Activated T-helper 2 cell treated with anti-CD3 and anti-CD28 coated beads, Interferon-gamma antibody, Interleukin-2, Interleukin-4, amounts not matched to agents 10 μg/mL and 5 μg/mL and 100 μg/mL, durations not matched to agents 14 hours and 24 hours and 36 hours (primary cell): ENCODE measurements around the gene TSEN54. TPM values are rescaled to one million over a fixed set of nuclear protein-coding genes. Genes with fewer than 3 reads are reported as not detected.

Experiments
- DNase-seq: peaks from one replicate; pipeline ENCODE4 v3.0.0; 2021; ENCODE audit warnings: low spot score
- H3K27ac Mint-ChIP-seq: one replicate; pipeline ENCODE4 v1.8.0; 2021; ENCODE audit warnings: mixed read lengths
- H3K27me3 Mint-ChIP-seq: one replicate; pipeline ENCODE4 v1.8.0; 2021; ENCODE audit warnings: low read depth, mixed read lengths
- H3K36me3 Mint-ChIP-seq: one replicate; pipeline ENCODE4 v1.8.0; 2021; ENCODE audit warnings: low read depth, mixed read lengths
- H3K4me1 Mint-ChIP-seq: one replicate; pipeline ENCODE4 v1.8.0; 2021; ENCODE audit warnings: low read depth, mixed read lengths
- H3K4me3 Mint-ChIP-seq: one replicate; pipeline ENCODE4 v1.8.0; 2021; ENCODE audit warnings: low read depth, mild to moderate bottlenecking, moderate library complexity, mixed read lengths
- H3K9me3 Mint-ChIP-seq: one replicate; pipeline ENCODE4 v1.8.0; 2021; ENCODE audit warnings: mixed read lengths
- intact Hi-C: fragments of 100-400 bp; cut with micrococcal nuclease; formaldehyde crosslinking; loops from one replicate; pipeline ENCODE4 v1.15.1; 2023
- total RNA-seq: library from RNA; stranded (reverse); gene quantifications from 2 replicates; pipeline ENCODE4 v1.2.3, GENCODE V29; 2022

TSEN54 gene
- total RNA-seq, 1 donor from 2014 or later: 78.2 TPM

- Mint-ChIP-seq H3K27me3 (no peaks in the 10 kb centered on the region), H3K9me3 (no peaks in the 10 kb centered on the region), H3K36me3 (peaks cover 3% of the 10 kb centered on the region), H3K4me1 (no peaks in the 10 kb centered on the region), H3K27ac (no peak overlapping the region), H3K4me3 (no peak overlapping the region)
- DNase-seq: no peak
- intact Hi-C loops: no loop called here
These were observed 13.5 kb upstream of the TSEN54 start for GRCh38 chr17:75502721-75503329.

DNA sequence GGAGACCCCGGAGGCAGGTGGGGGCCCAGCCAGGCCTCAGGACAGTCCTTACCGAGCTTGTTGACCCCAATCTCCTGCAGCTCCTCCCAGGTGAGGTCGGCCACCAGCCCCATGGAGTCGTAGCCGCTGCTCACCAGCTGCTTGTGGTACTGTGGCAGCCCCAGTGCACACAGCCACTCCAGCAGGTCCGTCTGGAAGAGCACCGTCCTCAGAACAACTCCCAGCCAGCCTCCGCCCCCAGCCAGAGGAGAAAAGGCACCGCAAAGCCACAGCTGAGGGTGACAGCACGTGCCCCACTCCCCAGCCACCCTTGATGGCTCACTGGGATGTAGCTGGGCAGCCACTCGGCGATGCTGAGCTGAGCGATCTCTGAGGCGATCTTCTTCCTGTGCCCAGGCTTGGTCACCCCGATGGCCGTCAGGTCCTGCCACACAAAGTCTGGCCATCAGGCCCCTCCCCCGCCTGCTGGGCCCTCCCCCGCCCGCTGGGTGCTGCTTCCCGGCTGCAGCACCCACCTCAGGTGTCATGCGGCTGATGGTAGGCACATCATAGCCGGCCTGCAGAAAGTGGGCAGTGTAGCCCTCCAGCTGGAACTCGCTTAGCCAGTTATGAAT is 12.9 kb upstream of the TSEN54 start:
- H3K9me3 Mint-ChIP-seq: no peaks in the 10 kb centered on the region
- H3K27ac Mint-ChIP-seq: no peak overlapping the region
- H3K4me1 Mint-ChIP-seq: no peaks in the 10 kb centered on the region
- H3K4me3 Mint-ChIP-seq: no peak overlapping the region
- H3K27me3 Mint-ChIP-seq: no peaks in the 10 kb centered on the region
- no peak for DNase-seq
- H3K36me3 Mint-ChIP-seq: no peaks in the 10 kb centered on the region
- intact Hi-C loops: no loop called here

GRCh38 chr17:75503976-75504346 is 12.4 kb upstream of the TSEN54 start:
- no peaks in the 10 kb centered on the region for H3K9me3 Mint-ChIP-seq
- no peaks in the 10 kb centered on the region for H3K36me3 Mint-ChIP-seq
- no peak overlapping the region for H3K27ac Mint-ChIP-seq
- no peaks in the 10 kb centered on the region for H3K27me3 Mint-ChIP-seq
- no peak for DNase-seq
- no peak overlapping the region for H3K4me3 Mint-ChIP-seq
- H3K4me1 Mint-ChIP-seq: no peaks in the 10 kb centered on the region
- intact Hi-C loops: no loop called here

GRCh38 chr17:75504347-75505151 is 11.8 kb upstream of the TSEN54 start:
- Mint-ChIP-seq H3K4me1 (no peaks in the 10 kb centered on the region), H3K9me3 (no peaks in the 10 kb centered on the region), H3K27me3 (no peaks in the 10 kb centered on the region), H3K27ac (no peak overlapping the region), H3K4me3 (no peak overlapping the region), H3K36me3 (no peaks in the 10 kb centered on the region)
- intact Hi-C loops: no loop called here
- DNase-seq: no peak

DNA sequence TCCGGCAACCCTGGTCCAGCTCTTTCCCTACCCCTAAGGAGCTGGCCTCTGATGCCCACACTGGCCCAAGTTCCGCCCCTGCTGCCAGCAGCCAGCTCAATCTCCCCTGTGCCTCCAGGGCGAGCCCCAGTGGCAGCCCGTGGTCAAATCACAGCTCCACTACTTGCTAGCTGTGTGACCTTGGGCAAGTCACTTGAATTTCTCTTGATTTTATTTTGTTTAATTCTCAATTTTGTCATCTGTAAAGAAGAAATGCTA is 11.2 kb upstream of the TSEN54 start:
- intact Hi-C loops: no loop called here
- H3K4me1 Mint-ChIP-seq: no peaks in the 10 kb centered on the region
- no peaks in the 10 kb centered on the region for H3K36me3 Mint-ChIP-seq
- no peaks in the 10 kb centered on the region for H3K9me3 Mint-ChIP-seq
- H3K27ac Mint-ChIP-seq: no peak overlapping the region
- no peak overlapping the region for H3K4me3 Mint-ChIP-seq
- no peaks in the 10 kb centered on the region for H3K27me3 Mint-ChIP-seq
- DNase-seq: no peak

DNA sequence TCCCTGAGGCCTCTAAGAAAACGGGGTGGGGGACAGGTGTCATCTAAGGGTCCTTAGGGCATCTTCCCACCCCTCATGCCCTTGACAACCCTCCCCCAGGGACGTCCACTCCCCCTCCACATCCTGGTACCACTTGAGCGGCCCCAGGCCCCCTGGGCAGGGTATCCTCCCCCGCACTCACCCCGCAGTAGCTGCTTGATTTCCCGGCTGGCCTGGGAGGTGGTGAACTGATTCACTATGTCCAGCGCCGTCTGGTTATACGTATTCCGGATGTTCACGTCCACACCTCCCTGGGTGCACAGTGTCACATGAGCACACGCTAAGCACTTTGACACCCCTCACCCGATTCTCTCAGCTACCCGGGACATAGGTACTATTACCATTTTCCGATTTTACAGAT is 10.7 kb upstream of the TSEN54 start:
- H3K27me3 Mint-ChIP-seq: no peaks in the 10 kb centered on the region
- no peak overlapping the region for H3K4me3 Mint-ChIP-seq
- H3K27ac Mint-ChIP-seq: no peak overlapping the region
- no peaks in the 10 kb centered on the region for H3K9me3 Mint-ChIP-seq
- H3K4me1 Mint-ChIP-seq: no peaks in the 10 kb centered on the region
- no peaks in the 10 kb centered on the region for H3K36me3 Mint-ChIP-seq
- intact Hi-C loops: no loop called here
- no peak for DNase-seq

- no peaks in the 10 kb centered on the region for H3K27me3 Mint-ChIP-seq
- no peak for DNase-seq
- intact Hi-C loops: no loop called here
- H3K27ac Mint-ChIP-seq: no peak overlapping the region
- H3K36me3 Mint-ChIP-seq: no peaks in the 10 kb centered on the region
- no peaks in the 10 kb centered on the region for H3K9me3 Mint-ChIP-seq
- H3K4me1 Mint-ChIP-seq: no peaks in the 10 kb centered on the region
- H3K4me3 Mint-ChIP-seq: no peak overlapping the region
These were observed 10.2 kb upstream of the TSEN54 start for GRCh38 chr17:75506134-75506533.

DNA sequence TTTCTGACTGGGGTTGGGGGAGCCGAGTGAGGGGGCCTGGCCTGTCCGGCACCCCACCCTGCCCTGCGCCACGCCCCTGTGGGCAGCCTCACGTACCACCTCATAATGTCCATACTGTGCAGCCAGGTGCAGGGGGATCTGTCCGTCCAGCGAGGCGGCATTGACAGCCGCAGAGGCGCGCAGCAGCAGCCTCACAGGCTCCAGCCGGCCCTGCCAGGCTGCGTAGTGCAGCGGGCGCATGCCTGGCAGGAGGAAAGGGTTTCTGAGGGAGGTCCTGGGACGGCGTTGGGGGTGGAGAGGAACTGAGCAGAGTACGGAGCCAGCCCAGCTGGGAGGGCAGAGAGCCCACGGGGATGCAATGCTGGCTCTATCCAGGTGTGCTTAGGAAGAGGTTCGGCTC is 9.4 kb upstream of the TSEN54 start:
- Mint-ChIP-seq H3K4me3 (no peak overlapping the region), H3K27me3 (no peaks in the 10 kb centered on the region), H3K27ac (no peak overlapping the region), H3K36me3 (no peaks in the 10 kb centered on the region), H3K4me1 (no peaks in the 10 kb centered on the region), H3K9me3 (no peaks in the 10 kb centered on the region)
- no peak for DNase-seq
- intact Hi-C loops: no loop called here

DNA sequence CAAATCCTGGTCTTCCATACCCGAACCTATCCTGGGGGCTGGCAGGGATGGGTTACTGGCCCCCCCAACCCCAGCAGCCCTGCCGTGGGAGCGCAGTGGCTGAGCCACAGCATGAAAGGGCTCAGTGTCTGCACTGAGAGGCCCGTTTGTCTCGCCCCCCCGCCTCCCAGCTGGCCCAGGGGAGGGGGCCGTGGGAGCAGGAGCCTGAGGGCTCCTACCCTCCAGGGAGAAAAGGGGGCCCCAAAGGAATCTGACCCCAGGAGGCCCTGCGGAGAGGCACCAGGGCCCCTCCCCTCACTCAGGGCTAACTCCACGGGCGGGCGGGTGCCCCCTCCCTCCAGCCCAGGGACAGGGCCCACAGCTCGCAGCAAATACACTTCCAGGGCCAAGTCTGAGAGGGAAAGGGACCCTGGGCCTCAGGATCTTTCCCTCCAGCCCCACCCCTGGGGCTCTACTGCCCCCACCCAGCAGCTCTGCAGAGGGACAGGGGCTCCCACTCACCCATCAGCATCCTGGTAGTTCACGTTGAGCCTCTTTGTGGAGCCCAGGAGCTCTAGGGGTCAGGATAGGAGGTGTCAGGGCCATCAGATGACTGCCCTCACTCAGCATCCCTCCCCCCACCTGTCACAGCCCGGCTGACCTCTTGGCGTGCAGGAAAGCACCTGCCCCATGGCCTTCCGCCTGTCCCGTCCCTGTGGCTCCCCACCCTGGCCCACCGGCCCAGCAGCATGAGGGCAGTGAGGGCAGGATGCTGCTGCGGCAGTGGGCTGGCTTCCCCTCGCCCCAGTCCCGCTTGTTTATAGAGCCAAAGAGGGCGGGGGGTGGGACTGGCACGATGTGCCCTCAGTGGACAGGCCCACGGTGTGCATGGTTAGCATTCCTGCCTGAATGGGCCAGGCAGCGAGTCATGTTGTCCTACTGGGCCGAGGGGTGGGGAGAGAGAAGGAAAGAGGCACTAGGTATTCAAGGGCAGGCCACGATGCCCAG is 8.3 kb upstream of the TSEN54 start:
- no peaks in the 10 kb centered on the region for H3K4me1 Mint-ChIP-seq
- intact Hi-C loops: no loop called here
- no peak overlapping the region for H3K27ac Mint-ChIP-seq
- H3K9me3 Mint-ChIP-seq: no peaks in the 10 kb centered on the region
- H3K27me3 Mint-ChIP-seq: no peaks in the 10 kb centered on the region
- no peak overlapping the region for H3K4me3 Mint-ChIP-seq
- no peaks in the 10 kb centered on the region for H3K36me3 Mint-ChIP-seq
- no peak for DNase-seq

DNA sequence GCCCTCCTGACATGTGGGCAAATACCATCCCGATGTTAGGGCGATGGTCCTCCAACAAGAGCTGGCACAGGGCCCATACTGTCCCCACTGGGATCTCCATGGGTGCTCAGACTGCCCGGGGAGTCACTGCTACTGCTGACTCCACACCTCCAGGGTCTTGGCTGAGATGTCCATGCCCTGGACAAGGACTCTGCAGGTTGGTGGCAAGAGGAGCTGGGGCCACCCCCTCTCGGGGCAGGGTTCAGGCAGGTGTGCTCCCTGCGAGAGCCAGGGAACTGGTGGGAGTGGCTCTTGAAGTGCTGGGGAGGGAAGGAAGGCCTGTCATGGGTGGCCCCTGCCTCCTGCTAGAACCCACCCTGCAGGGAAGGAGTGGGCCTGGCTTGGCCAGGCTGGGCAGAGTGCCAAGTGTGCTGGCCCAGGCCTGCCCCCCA is 7.4 kb upstream of the TSEN54 start:
- Mint-ChIP-seq H3K9me3 (no peaks in the 10 kb centered on the region), H3K4me3 (no peak overlapping the region), H3K36me3 (no peaks in the 10 kb centered on the region), H3K27ac (no peak overlapping the region), H3K27me3 (peaks cover 5% of the 10 kb centered on the region), H3K4me1 (no peaks in the 10 kb centered on the region)
- intact Hi-C loops: no loop called here
- no peak for DNase-seq

GRCh38 chr17:75509528-75510258 is 6.6 kb upstream of the TSEN54 start:
- Mint-ChIP-seq H3K27me3 (peaks cover 5% of the 10 kb centered on the region), H3K9me3 (no peaks in the 10 kb centered on the region), H3K4me3 (no peak overlapping the region), H3K27ac (no peak overlapping the region), H3K4me1 (no peaks in the 10 kb centered on the region), H3K36me3 (no peaks in the 10 kb centered on the region)
- intact Hi-C loops: loop anchor here (10.0 kb wide), 1 partner anchor 215 kb away; no protein-coding TSS in a partner anchor
- no peak for DNase-seq

DNA sequence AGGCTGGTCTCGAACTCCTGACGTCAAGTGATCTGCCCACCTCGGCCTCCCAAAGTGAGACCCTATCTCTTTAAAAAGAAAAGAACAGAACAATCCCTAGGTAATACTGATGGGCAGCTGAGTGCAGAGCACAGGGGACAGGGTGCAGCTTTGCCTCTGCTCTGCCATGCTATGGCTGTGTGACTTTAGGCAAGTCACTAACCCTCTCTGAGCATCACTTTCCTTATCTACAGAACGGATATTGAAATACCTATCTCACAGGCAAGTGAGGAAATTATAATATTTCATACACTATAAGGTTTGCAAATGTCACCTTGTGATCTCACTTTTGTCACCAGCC is 5.1 kb upstream of the TSEN54 start:
- no peaks in the 10 kb centered on the region for H3K9me3 Mint-ChIP-seq
- H3K4me3 Mint-ChIP-seq: no peak overlapping the region
- H3K36me3 Mint-ChIP-seq: no peaks in the 10 kb centered on the region
- H3K27me3 Mint-ChIP-seq: peaks cover 5% of the 10 kb centered on the region
- intact Hi-C loops: loop anchor here (10.0 kb wide), 1 partner anchor 216 kb away; no protein-coding TSS in a partner anchor
- no peak for DNase-seq
- no peak overlapping the region for H3K27ac Mint-ChIP-seq
- no peaks in the 10 kb centered on the region for H3K4me1 Mint-ChIP-seq
